GM23338 (cell line): ENCODE data around the gene CNTNAP5. TPM values are rescaled to one million over a fixed set of nuclear protein-coding genes. Genes with fewer than 3 reads are reported as not detected.

ENCODE experiments used
- ATAC-seq: fragments of 200-7000 bp; cut with Tn5 transposase; 3 replicates; pipeline ENCODE4 v1.9.1; 2020
- DNase-seq: peaks from one replicate; pipeline ENCODE4 v3.0.0-alpha.2; 2015; ENCODE audit warnings: low spot score
- H2AFZ ChIP-seq: fragments of 200-600 bp; sonication (generic); 2 replicates; pipeline ENCODE4 v1.8.0; 2016; ENCODE audit warnings: antibody characterized with exemption, mild to moderate bottlenecking, moderate library complexity
- H3F3A ChIP-seq: fragments of 200-600 bp; sonication (generic); replicated peaks from 2 replicates; pipeline ENCODE4 v1.8.0; 2017; ENCODE audit warnings: antibody characterized with exemption, mixed run types, low read depth
- H3K27ac ChIP-seq: fragments of 200-600 bp; sonication (generic); 2 replicates; pipeline ENCODE4 v1.6.1; 2016; ENCODE audit warnings: low read depth
- H3K27me3 ChIP-seq: fragments of 200-600 bp; sonication (generic); 2 replicates; pipeline ENCODE4 v1.8.0; 2016; ENCODE audit warnings: mild to moderate bottlenecking, mixed run types, moderate library complexity; ENCODE audit not compliant: insufficient read depth
- H3K36me3 ChIP-seq: fragments of 200-600 bp; sonication (generic); 2 replicates; pipeline ENCODE4 v1.8.0; 2016; ENCODE audit warnings: mild to moderate bottlenecking; ENCODE audit not compliant: insufficient read depth
- H3K4me1 ChIP-seq: fragments of 200-600 bp; sonication (generic); 2 replicates; pipeline ENCODE4 v1.8.0; 2016; ENCODE audit warnings: mild to moderate bottlenecking, moderate library complexity; ENCODE audit not compliant: insufficient read depth
- H3K4me2 ChIP-seq: fragments of 200-600 bp; sonication (generic); 2 replicates; pipeline ENCODE4 v1.7.1; 2017; ENCODE audit warnings: mixed run types
- H3K4me3 ChIP-seq: fragments of 200-600 bp; sonication (generic); 2 replicates; pipeline ENCODE4 v1.6.1; 2016; ENCODE audit warnings: mixed run types
- H3K79me2 ChIP-seq: fragments of 200-600 bp; sonication (generic); replicated peaks from 2 replicates; pipeline ENCODE4 v1.8.0; 2017; ENCODE audit warnings: mild to moderate bottlenecking; ENCODE audit not compliant: insufficient read depth
- H3K9me2 ChIP-seq: fragments of 200-600 bp; sonication (generic); 2 replicates; pipeline ENCODE4 v1.8.0; 2017; ENCODE audit not compliant: insufficient read depth
- H4K20me1 ChIP-seq: fragments of 200-600 bp; sonication (generic); replicated peaks from 2 replicates; pipeline ENCODE4 v1.8.0; 2017; ENCODE audit warnings: mild to moderate bottlenecking; ENCODE audit not compliant: insufficient read depth
- H3K27ac Mint-ChIP-seq: 2 replicates; pipeline ENCODE4 v1.8.0; 2020; ENCODE audit warnings: inconsistent platforms, mild to moderate bottlenecking, moderate library complexity, mixed read lengths
- H3K27me3 Mint-ChIP-seq: 3 replicates; pipeline ENCODE4 v1.8.0; 2022; ENCODE audit warnings: low read depth, mild to moderate bottlenecking, moderate library complexity, mixed read lengths, inconsistent platforms; ENCODE audit not compliant: insufficient read depth, poor library complexity
- H3K36me3 Mint-ChIP-seq: 3 replicates; pipeline ENCODE4 v1.8.0; 2021; ENCODE audit warnings: low read depth, mild to moderate bottlenecking, inconsistent platforms, moderate library complexity, mixed read lengths
- H3K4me1 Mint-ChIP-seq: 3 replicates; pipeline ENCODE4 v1.8.0; 2020; ENCODE audit warnings: mild to moderate bottlenecking, inconsistent platforms, mixed read lengths
- H3K4me3 Mint-ChIP-seq: 3 replicates; pipeline ENCODE4 v1.8.0; 2021; ENCODE audit warnings: moderate library complexity, mild to moderate bottlenecking, inconsistent platforms, mixed read lengths
- H3K9me3 Mint-ChIP-seq: 3 replicates; pipeline ENCODE4 v1.8.0; 2020; ENCODE audit warnings: moderate library complexity, mild to moderate bottlenecking, inconsistent platforms, mixed read lengths
- CREB1 ChIP-seq: fragments of 250-450 bp; sonication (Bioruptor Pico); IDR thresholded peaks from 2 replicates; pipeline ENCODE4 v1.5.0; 2020; ENCODE audit warnings: low read depth, mild to moderate bottlenecking, moderate library complexity
- CTCF ChIP-seq, 2 experiments: fragments of 200-600 bp in 1 of 2; sonication (generic) in 1 of 2; conservative IDR thresholded peaks; 2 replicates each; pipeline versions ENCODE4 v1.5.1 to v1.6.1; 2016 to 2017; ENCODE audit warnings: antibody characterized with exemption in 2 of 2, low read depth in 2 of 2, mild to moderate bottlenecking in 2 of 2, moderate library complexity in 1 of 2
- ETS1 ChIP-seq: IDR thresholded peaks from 2 replicates; pipeline ENCODE4 v1.6.1; 2016; ENCODE audit warnings: antibody characterized with exemption
- EZH2 ChIP-seq: fragments of 200-600 bp; sonication (generic); IDR thresholded peaks from one replicate; pipeline ENCODE4 v1.8.0; 2017; ENCODE audit warnings: antibody characterized with exemption, mild to moderate bottlenecking, low read depth; ENCODE audit not compliant: unreplicated experiment
- EZH2phosphoT487 ChIP-seq: fragments of 200-600 bp; sonication (generic); IDR thresholded peaks from one replicate; pipeline ENCODE4 v1.8.1; 2018; ENCODE audit warnings: antibody characterized with exemption; ENCODE audit not compliant: unreplicated experiment
- JUNB ChIP-seq: IDR thresholded peaks from one replicate; pipeline ENCODE4 v1.6.1; 2016; ENCODE audit warnings: antibody characterized with exemption; ENCODE audit not compliant: unreplicated experiment
- NANOG ChIP-seq: IDR thresholded peaks from 2 replicates; pipeline ENCODE4 v1.6.1; 2016; ENCODE audit warnings: antibody characterized with exemption, borderline replicate concordance
- POLR2AphosphoS5 ChIP-seq: IDR thresholded peaks from 2 replicates; pipeline ENCODE4 v1.6.1; 2016; ENCODE audit warnings: antibody characterized with exemption, low read depth
- STAT1 ChIP-seq: IDR thresholded peaks from one replicate; pipeline ENCODE4 v1.6.1; 2016; ENCODE audit warnings: antibody characterized with exemption; ENCODE audit not compliant: unreplicated experiment
- ZNF114 ChIP-seq: fragments of 250-450 bp; sonication (Bioruptor Pico); IDR thresholded peaks from 2 replicates; pipeline ENCODE4 v1.5.0; 2020; ENCODE audit warnings: mild to moderate bottlenecking, moderate library complexity
- ZNF462 ChIP-seq: fragments of 250-450 bp; sonication (Bioruptor Pico); IDR thresholded peaks from 2 replicates; pipeline ENCODE4 v1.5.0; 2020; ENCODE audit warnings: mild to moderate bottlenecking, moderate library complexity
- polyA plus RNA-seq: library from polyadenylated mRNA; unstranded; fragments of >200 nt; fragmentation: Nextera tagmentation; extraction: Ambion mirVana; gene quantifications from 2 replicates; pipeline ENCODE4 v1.2.1, GENCODE V29; 2016
- total RNA-seq: library from RNA; depleted of rRNA; stranded (reverse); fragments of >200 nt; shearing (Covaris generic); gene quantifications from 2 replicates; pipeline ENCODE4 v1.2.3, GENCODE V29; 2014

CNTNAP5 gene
- total and polyA plus RNA-seq, 2 experiments from 2014 or later: 0.49 to 0.50 TPM

GRCh38 chr2:124538549-124538948, 513.5 kb downstream of the CNTNAP5 start (continued):
- TF ChIP-seq ZNF462 (CRISPR knock-in tag) (no peak), ZNF114 (no peak), CTCF (conservative IDR thresholded peaks at IDR 0.05; ENCODE audit: low read depth in 2 of 2) (no peak), EZH2 (no peak), NANOG (no peak)

GRCh38 chr2:124540805-124541204, 515.7 kb downstream of the CNTNAP5 start:
- Mint-ChIP-seq H3K4me1 (0 out of 3 replicates have a peak, but pooled peaks cover 4% of the 10 kb centered on the region), H3K27me3 (no peaks in the 10 kb centered on the region), H3K27ac (no peak overlapping the region), H3K4me3 (no peak overlapping the region), H3K36me3 (no peaks in the 10 kb centered on the region), H3K9me3 (no peaks in the 10 kb centered on the region)
- DNase-seq: no peak
- no peaks in the 10 kb centered on the region for H3K4me1 ChIP-seq
- no peaks in the 10 kb centered on the region for H3K36me3 ChIP-seq
- H3K27me3 ChIP-seq: no peaks in the 10 kb centered on the region
- H3K4me2 ChIP-seq: no peak overlapping the region
- H3K27ac ChIP-seq: no peak overlapping the region
- no peaks in the 10 kb centered on the region for H4K20me1 ChIP-seq
- peaks cover 6% of the 10 kb centered on the region; the same call in 1 of the 2 replicates for H3K9me2 ChIP-seq
- H3K79me2 ChIP-seq: no peaks in the 10 kb centered on the region
- H2AFZ ChIP-seq: 0 out of 2 replicates have a peak overlapping the region, but pooled peaks have one; percentile 32
- no peak for ATAC-seq
- H3K4me3 ChIP-seq: no peak overlapping the region
- no peaks in the 10 kb centered on the region for H3F3A ChIP-seq
- TF ChIP-seq POLR2AphosphoS5: no peak
- no peak for TF ChIP-seq NANOG
- no peak for TF ChIP-seq EZH2phosphoT487
- TF ChIP-seq CREB1: no peak
- TF ChIP-seq JUNB: no peak
- TF ChIP-seq STAT1: no peak
- no peak for TF ChIP-seq EZH2
- no peak for TF ChIP-seq ETS1
- TF ChIP-seq CTCF (conservative IDR thresholded peaks at IDR 0.05; ENCODE audit: low read depth in 2 of 2): no peak
- TF ChIP-seq ZNF114: no peak
